H9 (cell line): ENCODE results near the gene MARCHF3. TPM values are rescaled to one million over a fixed set of nuclear protein-coding genes. Genes with fewer than 3 reads are reported as not detected.

ENCODE experiments used
- DNase-seq: peaks from one replicate; pipeline ENCODE4 v3.0.0-alpha.2; 2017
- H2AFZ ChIP-seq: one replicate; pipeline ENCODE4 v1.6.1; 2013; ENCODE audit warnings: mild to moderate bottlenecking, low read length, control low read depth, moderate library complexity
- H2AK5ac ChIP-seq: 2 replicates; pipeline ENCODE4 v1.6.1; 2013; ENCODE audit warnings: low read length, control low read depth, mixed read lengths; ENCODE audit not compliant: insufficient read length
- H2BK120ac ChIP-seq: one replicate; pipeline ENCODE4 v1.6.1; 2013; ENCODE audit warnings: low read depth, mild to moderate bottlenecking, low read length, control low read depth, inconsistent platforms; ENCODE audit not compliant: poor library complexity, severe bottlenecking
- H2BK12ac ChIP-seq: 2 replicates; pipeline ENCODE4 v1.6.1; 2013; ENCODE audit warnings: low read length, control low read depth, mixed read lengths, low read depth; ENCODE audit not compliant: insufficient read length
- H2BK15ac ChIP-seq: 2 replicates; pipeline ENCODE4 v1.6.1; 2013; ENCODE audit warnings: low read depth, low read length, control low read depth
- H2BK20ac ChIP-seq: one replicate; pipeline ENCODE4 v1.6.1; 2013; ENCODE audit warnings: low read depth, mild to moderate bottlenecking, low read length, control low read depth, inconsistent platforms; ENCODE audit not compliant: poor library complexity, severe bottlenecking
- H2BK5ac ChIP-seq: 2 replicates; pipeline ENCODE4 v1.6.1; 2013; ENCODE audit warnings: low read length, control low read depth, mixed read lengths; ENCODE audit not compliant: insufficient read length
- H3K14ac ChIP-seq: 2 replicates; pipeline ENCODE4 v1.6.1; 2013; ENCODE audit warnings: low read length, control low read depth; ENCODE audit not compliant: insufficient read depth
- H3K18ac ChIP-seq: 2 replicates; pipeline ENCODE4 v1.6.1; 2013; ENCODE audit warnings: low read depth, mild to moderate bottlenecking, mixed read lengths, low read length, control low read depth; ENCODE audit not compliant: insufficient read length
- H3K23ac ChIP-seq: 2 replicates; pipeline ENCODE4 v1.6.1; 2013; ENCODE audit warnings: low read length, control low read depth, mixed read lengths, low read depth; ENCODE audit not compliant: insufficient read length
- H3K23me2 ChIP-seq: 2 replicates; pipeline ENCODE4 v1.6.1; 2013; ENCODE audit warnings: low read depth, mild to moderate bottlenecking, mixed read lengths, low read length, control low read depth; ENCODE audit not compliant: insufficient read length, poor library complexity, severe bottlenecking
- H3K27ac ChIP-seq: 2 replicates; pipeline ENCODE4 v1.5.1; 2013; ENCODE audit warnings: low read length, control low read depth, mixed read lengths, low read depth; ENCODE audit not compliant: insufficient read length
- H3K27me3 ChIP-seq: 2 replicates; pipeline ENCODE4 v1.6.1; 2013; ENCODE audit warnings: low read length, control low read depth, inconsistent platforms; ENCODE audit not compliant: insufficient read depth
- H3K4ac ChIP-seq: 2 replicates; pipeline ENCODE4 v1.6.1; 2013; ENCODE audit warnings: low read depth, mild to moderate bottlenecking, control low read depth, inconsistent platforms, low read length, moderate library complexity
- H3K4me1 ChIP-seq: 2 replicates; pipeline ENCODE4 v1.6.1; 2013; ENCODE audit warnings: low read length, control low read depth, inconsistent platforms; ENCODE audit not compliant: insufficient read depth
- H3K4me2 ChIP-seq: 2 replicates; pipeline ENCODE4 v1.6.1; 2013; ENCODE audit warnings: low read length, control low read depth, mixed read lengths; ENCODE audit not compliant: insufficient read length, insufficient read depth
- H3K56ac ChIP-seq: 2 replicates; pipeline ENCODE4 v1.6.1; 2013; ENCODE audit warnings: low read depth, mild to moderate bottlenecking, mixed read lengths, low read length, control low read depth; ENCODE audit not compliant: insufficient read length
- H3K79me1 ChIP-seq: 2 replicates; pipeline ENCODE4 v1.6.1; 2013; ENCODE audit warnings: low read depth, mild to moderate bottlenecking, moderate library complexity, low read length, control low read depth, inconsistent platforms; ENCODE audit not compliant: insufficient read depth, poor library complexity, severe bottlenecking
- H3K79me2 ChIP-seq: 2 replicates; pipeline ENCODE4 v1.6.1; 2013; ENCODE audit warnings: low read length, control low read depth, inconsistent platforms; ENCODE audit not compliant: insufficient read depth
- H3K9ac ChIP-seq: 2 replicates; pipeline ENCODE4 v1.6.1; 2013; ENCODE audit warnings: low read length, control low read depth, mixed read lengths; ENCODE audit not compliant: insufficient read length; ENCODE audit errors: extremely low read depth
- H3K9me3 ChIP-seq: one replicate; pipeline ENCODE4 v1.6.1; 2013; ENCODE audit warnings: low read depth, low read length, inconsistent platforms; ENCODE audit not compliant: control insufficient read depth
- H3T11ph ChIP-seq: one replicate; pipeline ENCODE4 v1.6.1; 2013; ENCODE audit warnings: mild to moderate bottlenecking, low read length, control low read depth, inconsistent platforms
- H4K20me1 ChIP-seq: one replicate; pipeline ENCODE4 v1.6.1; 2013; ENCODE audit not compliant: control insufficient read depth, insufficient read length, insufficient read depth
- H4K5ac ChIP-seq: 2 replicates; pipeline ENCODE4 v1.6.1; 2013; ENCODE audit warnings: low read depth, mild to moderate bottlenecking, mixed read lengths, low read length, control low read depth; ENCODE audit not compliant: insufficient read length
- H4K8ac ChIP-seq: replicated peaks from 2 replicates; pipeline ENCODE4 v1.6.1; 2013; ENCODE audit warnings: low read length, control low read depth, mixed read lengths, low read depth; ENCODE audit not compliant: insufficient read length
- H4K91ac ChIP-seq: 2 replicates; pipeline ENCODE4 v1.6.1; 2013; ENCODE audit warnings: low read depth, mild to moderate bottlenecking, moderate library complexity, mixed read lengths, low read length, control low read depth; ENCODE audit not compliant: insufficient read length
- H3K27ac Mint-ChIP-seq, 3 experiments: 2 replicates in 2 of 3; 3 replicates in 1 of 3; pipeline ENCODE4 v1.8.0; 2020 to 2021; ENCODE audit warnings: mixed read lengths in 3 of 3, mild to moderate bottlenecking in 1 of 3, moderate library complexity in 1 of 3
- H3K27me3 Mint-ChIP-seq: 2 replicates; pipeline ENCODE4 v1.8.0; 2021; ENCODE audit warnings: low read depth, mild to moderate bottlenecking, moderate library complexity, mixed read lengths
- H3K36me3 Mint-ChIP-seq, 3 experiments: 2 replicates in 2 of 3; 3 replicates in 1 of 3; pipeline ENCODE4 v1.8.0; 2020 to 2021; ENCODE audit warnings: low read depth in 3 of 3, mixed read lengths in 3 of 3; ENCODE audit not compliant: insufficient read depth in 1 of 3
- H3K4me1 Mint-ChIP-seq, 2 experiments: 2 replicates each; pipeline ENCODE4 v1.8.0; 2020; ENCODE audit warnings: mixed read lengths in 2 of 2
- H3K4me3 Mint-ChIP-seq, 2 experiments: 2 replicates in 1 of 2; 3 replicates in 1 of 2; pipeline ENCODE4 v1.8.0; 2020 to 2021; ENCODE audit warnings: mild to moderate bottlenecking in 2 of 2, mixed read lengths in 2 of 2, moderate library complexity in 1 of 2
- H3K9me3 Mint-ChIP-seq, 2 experiments: 2 replicates in 1 of 2; 3 replicates in 1 of 2; pipeline ENCODE4 v1.8.0; 2020; ENCODE audit warnings: mild to moderate bottlenecking in 2 of 2, mixed read lengths in 2 of 2, moderate library complexity in 1 of 2
- CTCF ChIP-seq: fragments of 200-600 bp; sonication (generic); conservative IDR thresholded peaks from 3 replicates; pipeline ENCODE4 v1.8.0; 2021; ENCODE audit warnings: antibody characterized with exemption, mild to moderate bottlenecking
- WGBS: extraction: QIAGEN DNeasy Blood & Tissue Kit; methylation state at CpG from one replicate; pipeline ENCODE4 v1.1.7; 2013; ENCODE audit warnings: missing lambda C conversion rate, low lambda C conversion rate, mixed read lengths; ENCODE audit not compliant: insufficient read length; ENCODE audit errors: extremely low coverage; 5-methylcytosine and 5-hydroxymethylcytosine counted together
- total RNA-seq: library from RNA; stranded (reverse); gene quantifications from 2 replicates; pipeline ENCODE4 v1.2.1, GENCODE V29; 2021

Gene MARCHF3
- total RNA-seq, 1 experiment from 2014 or later = 17.7 TPM

- Histone ChIP-seq H4K20me1 (no peaks in the 10 kb centered on the region), H2AFZ (no peak overlapping the region), H3K18ac (no peak overlapping the region), H2BK20ac (no peak overlapping the region), H4K91ac (no peak overlapping the region), H2AK5ac (no peak overlapping the region), H2BK12ac (no peak overlapping the region), H3K27ac (no peak overlapping the region), H3T11ph (no peak overlapping the region), H3K4ac (no peak overlapping the region), H3K79me1 (no peaks in the 10 kb centered on the region), H2BK5ac (no peak overlapping the region), H3K9ac (no peak overlapping the region), H2BK15ac (no peak overlapping the region), H4K5ac (no peak overlapping the region), H3K9me3 (no peaks in the 10 kb centered on the region), H3K79me2 (no peaks in the 10 kb centered on the region), H2BK120ac (no peak overlapping the region), H4K8ac (no peak overlapping the region), H3K56ac (no peak overlapping the region), H3K27me3 (no peaks in the 10 kb centered on the region), H3K4me2 (no peak overlapping the region), H3K4me1 (peaks cover 7% of the 10 kb centered on the region; the same call in 1 of the 2 replicates), H3K23me2 (no peaks in the 10 kb centered on the region), H3K23ac (no peak overlapping the region), H3K14ac (no peak overlapping the region)
- WGBS = no CpG with 5 or more reads among the region's 9 CpGs
- H3K9me3 Mint-ChIP-seq = no peaks in the 10 kb centered on the region
- peak overlapping the region in 2 of 3 experiments; percentile 73 to 78; a peak in 5 of 7 replicates for H3K27ac Mint-ChIP-seq
- H3K4me3 Mint-ChIP-seq = peak overlapping the region in 1 of 2 experiments; percentile 17; a peak in 1 of 5 replicates
- DNase-seq = peak; percentile 34
- peaks cover 42 to 44% of the 10 kb centered on the region in 2 experiments for H3K4me1 Mint-ChIP-seq
- TF ChIP-seq CTCF = no peak
- no peaks in the 10 kb centered on the region; a peak in 1 of 7 replicates for H3K36me3 Mint-ChIP-seq
- H3K27me3 Mint-ChIP-seq = no peaks in the 10 kb centered on the region; the same call in 1 of the 2 replicates
These were observed 10.6 kb upstream of the MARCHF3 start for GRCh38 chr5:127040796-127041520.
